ENCODE results near the gene CELSR1.
"Not testable (repeated sequence)": the region's sequence is repeated elsewhere in the genome, so short reads cannot be mapped to it uniquely, and the experiment has no call there.

Gene CELSR1

GRCh38 chr22:46484156-46484860, 53.1 kb downstream of the CELSR1 start:
- no peak for DNase-seq (ENCODE audit: low read depth, low spot score)

- no peak for DNase-seq (ENCODE audit: low read depth, low spot score)
Observed at GRCh38 chr22:46483353-46483752, 54.1 kb downstream of the CELSR1 start.

- DNase-seq (ENCODE audit: low read depth, low spot score), result no peak
Observed at GRCh38 chr22:46482056-46482675, 55.3 kb downstream of the CELSR1 start.

DNA sequence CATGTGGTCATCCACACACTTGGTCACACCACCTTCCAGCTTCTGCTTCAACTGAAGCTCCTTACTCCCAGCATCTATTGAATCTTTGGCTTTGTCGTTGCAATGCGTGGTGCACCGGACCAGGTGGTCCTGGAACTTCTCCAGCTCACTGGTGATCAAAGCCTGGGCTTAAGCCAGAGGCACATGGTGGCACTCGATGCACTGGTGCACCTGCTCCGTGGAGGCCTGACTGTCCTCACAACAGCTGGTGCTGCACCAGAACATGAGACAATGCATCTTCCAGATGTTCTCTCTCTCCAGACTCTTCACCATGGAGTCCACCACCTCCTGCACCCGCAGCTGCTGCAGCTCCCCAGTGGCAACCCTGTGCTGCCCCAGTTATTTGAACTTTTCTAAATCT, 56.0 kb downstream of the CELSR1 start:
- no peak for DNase-seq (ENCODE audit: low read depth, low spot score)

DNA sequence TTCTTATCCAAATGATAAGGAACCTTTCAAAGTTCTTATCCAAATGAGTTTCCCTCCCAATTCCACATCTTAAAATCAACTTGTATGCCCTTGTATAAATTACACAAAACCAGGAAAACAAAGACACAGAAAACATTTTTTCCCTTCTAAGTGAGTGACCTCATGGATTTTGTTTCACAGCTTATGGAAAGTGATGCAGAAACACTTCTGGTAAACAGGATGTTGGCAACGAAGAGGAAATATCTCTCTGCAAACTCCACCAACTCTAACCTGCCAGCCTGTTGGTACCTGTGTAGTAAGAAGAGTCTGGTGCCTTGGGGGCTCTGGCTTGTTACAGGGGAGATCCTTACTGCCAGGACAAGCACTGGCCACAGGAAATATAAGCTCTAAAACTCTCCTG, 57.0 kb downstream of the CELSR1 start:
- no peak for DNase-seq (ENCODE audit: low read depth, low spot score)

DNA sequence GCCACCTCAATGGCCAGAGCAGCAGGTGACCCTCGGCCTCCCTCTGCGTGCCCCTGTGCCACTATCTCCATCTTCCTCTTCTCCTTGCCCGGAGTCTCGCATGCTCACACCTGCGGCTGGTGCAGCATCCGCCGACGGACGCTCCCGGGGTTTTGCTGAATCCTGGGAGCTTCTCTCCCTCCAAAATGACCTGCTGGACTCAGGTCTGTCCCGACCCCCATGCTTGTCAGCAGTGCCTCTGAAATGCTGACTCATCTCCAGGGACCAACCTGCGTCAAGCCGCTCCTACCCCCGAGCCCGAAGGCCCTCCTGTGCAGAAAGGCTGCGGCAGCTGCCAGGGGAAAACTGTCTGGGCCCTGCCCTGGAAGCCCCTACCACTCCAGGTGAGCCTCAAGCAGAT, 58.4 kb downstream of the CELSR1 start:
- no peak for DNase-seq (ENCODE audit: low read depth, low spot score)

DNA sequence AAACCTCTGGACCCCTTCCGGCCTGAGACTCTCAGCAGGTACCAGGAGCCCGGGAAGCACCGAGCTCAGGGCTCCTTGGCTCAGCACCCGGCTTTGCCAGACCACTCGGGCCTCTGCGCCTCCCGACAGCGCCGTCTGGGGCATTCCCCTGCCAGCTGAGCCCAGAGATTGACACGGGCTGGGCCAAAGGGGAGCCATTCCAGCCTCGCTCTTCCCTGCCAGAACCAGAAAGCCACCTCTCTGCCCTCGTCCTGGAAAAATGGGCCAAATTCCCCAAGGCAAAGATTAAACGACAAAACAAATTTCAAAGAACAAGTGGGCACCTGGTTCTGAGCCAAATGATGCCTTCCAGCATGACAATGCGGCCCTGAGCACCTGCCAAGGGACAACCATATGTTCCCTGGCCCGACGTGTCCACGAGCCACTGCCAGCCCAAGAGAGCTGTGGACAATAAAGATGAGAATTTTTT, 59.3 kb downstream of the CELSR1 start:
- no peak for DNase-seq (ENCODE audit: low read depth, low spot score)

DNA sequence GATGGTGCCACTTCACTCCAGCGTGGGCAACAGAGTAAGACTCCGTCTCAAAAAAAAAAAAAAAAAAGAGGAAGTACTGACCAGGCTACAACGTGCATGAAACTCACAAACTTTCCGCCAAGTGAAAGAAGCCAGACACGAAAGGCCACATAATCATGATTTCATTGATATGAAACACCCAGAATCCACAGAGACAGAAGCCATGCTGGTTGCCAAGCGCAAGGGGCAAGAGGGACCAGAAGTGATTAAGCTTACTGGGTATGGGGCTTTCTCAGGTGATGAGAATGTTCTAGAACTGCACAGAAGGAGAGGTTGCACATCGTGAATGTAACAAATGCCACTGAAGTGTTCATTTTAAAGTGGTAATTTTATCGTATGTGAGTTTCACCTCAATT, 60.9 kb downstream of the CELSR1 start:
- no peak for DNase-seq (ENCODE audit: low read depth, low spot score)

- DNase-seq (ENCODE audit: low read depth, low spot score), result no peak
Observed at GRCh38 chr22:46473896-46474557, 63.4 kb downstream of the CELSR1 start.

DNA sequence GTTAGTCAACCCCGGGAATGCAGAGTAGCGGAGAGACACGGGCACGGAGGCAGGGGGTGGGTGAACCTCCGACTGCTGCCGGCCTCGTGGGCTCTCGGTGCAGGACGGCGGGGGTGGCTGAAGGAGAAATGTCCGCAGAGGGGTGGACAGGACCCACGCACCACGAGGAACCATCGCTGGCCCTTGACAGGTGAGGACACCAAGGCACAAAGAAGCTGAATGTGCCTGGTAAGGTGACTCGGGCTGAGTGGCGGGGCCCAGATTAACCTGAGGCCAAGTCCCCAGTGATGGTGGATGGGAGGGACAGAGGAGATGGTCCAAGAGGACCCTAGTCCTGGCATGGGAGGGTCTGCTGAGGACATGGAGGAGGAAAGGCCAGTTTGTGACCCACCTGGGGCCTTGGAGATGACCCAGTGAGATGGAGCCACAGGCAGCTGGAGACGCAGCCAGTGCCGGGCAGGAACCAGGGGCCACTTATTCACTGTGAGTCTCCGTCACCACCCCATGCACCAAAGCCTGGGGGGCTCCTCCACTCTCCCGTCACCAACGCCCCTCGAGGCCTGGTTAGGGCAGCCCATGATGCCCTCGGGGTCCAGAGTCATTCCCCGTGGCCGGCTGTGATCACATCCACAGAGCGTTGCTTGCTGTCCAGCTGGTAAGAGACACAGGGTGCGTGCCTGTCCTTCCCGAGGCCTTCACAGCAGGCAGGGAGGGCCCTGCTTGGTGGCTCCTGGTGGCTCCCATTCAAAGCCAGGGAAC, 64.2 kb downstream of the CELSR1 start:
- no peak for DNase-seq (ENCODE audit: low read depth, low spot score)

DNA sequence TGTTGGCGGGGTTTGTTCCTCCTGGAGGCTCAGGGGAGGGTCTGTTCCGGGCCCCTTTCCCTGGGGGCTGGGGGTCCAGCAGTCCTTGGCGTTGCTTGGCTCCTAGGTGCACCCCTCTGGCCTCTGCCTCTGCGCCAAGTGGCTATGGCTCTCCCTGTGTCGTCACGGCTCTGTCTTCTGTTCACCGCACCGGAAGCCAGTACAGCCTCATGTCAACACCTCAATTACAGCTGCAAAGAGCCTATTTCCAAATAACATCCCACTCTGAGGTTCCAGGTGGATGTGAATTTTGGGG, 64.8 kb downstream of the CELSR1 start:
- no peak for DNase-seq (ENCODE audit: low read depth, low spot score)

GRCh38 chr22:46471901-46472721, 65.3 kb downstream of the CELSR1 start:
- no peak for DNase-seq (ENCODE audit: low read depth, low spot score)

GRCh38 chr22:46471330-46471729, 66.1 kb downstream of the CELSR1 start:
- not testable (repeated sequence) for DNase-seq (ENCODE audit: low read depth, low spot score)

GRCh38 chr22:46469711-46470110, 67.7 kb downstream of the CELSR1 start:
- DNase-seq (ENCODE audit: low read depth, low spot score), result no peak

DNA sequence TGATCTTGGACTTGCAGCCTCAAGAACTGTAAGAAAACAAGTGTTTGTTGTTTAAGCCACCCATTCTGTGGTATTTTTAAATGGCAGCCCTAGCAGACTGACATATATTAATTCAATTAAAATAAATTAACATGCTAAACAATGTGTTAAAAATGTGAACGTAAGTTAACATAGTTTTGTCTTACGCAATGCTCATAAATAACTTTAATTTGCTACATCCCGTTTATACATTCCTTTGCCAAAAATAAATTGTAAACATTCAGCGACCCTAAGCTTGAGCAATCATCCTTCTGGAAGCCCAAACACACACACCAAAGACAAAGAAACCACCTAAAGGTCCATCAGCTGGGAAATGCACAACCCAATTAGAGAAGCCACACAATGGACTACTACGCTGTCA, 70.4 kb downstream of the CELSR1 start:
- no peak for DNase-seq (ENCODE audit: low read depth, low spot score)

DNA sequence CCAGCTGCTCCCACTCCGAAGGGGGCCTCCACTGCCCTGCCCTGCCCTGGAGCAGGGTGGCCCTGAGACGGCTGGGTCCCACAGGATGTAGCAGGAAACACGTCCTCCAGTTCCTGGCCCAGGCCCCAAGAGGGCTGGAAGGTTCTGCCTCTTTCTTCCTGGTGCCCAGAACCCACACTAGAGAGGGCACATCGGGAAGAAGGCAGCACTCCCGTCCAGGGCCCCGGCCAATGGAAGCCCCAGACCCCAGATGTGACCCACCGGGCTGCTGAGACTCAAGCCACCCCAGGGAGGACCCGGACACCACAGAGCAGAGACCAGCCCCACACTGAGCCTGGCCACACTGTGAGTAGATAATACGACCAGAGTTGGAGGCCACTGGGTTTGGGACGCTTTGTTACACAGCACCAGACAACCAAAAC, 71.2 kb downstream of the CELSR1 start:
- no peak for DNase-seq (ENCODE audit: low read depth, low spot score)

DNA sequence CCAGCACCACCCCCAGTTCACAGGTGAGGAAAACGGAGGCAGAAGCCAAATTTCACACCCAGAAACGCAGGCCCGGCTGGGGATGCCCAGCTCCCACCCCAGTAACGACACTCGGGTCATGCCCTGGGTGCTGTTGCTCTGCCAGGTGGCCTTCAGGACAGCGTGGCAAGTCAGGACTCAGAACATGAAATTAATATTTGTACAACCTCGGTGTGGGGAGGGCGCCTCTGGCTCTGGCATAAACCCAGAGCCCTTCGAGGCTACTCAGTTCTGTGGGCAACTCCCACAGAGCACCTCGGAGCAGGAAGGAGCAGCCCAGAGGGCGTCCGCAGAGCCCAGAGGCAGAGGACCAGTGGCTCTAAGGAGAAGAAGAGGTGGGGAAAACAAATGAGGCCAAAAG, 71.6 kb downstream of the CELSR1 start:
- no peak for DNase-seq (ENCODE audit: low read depth, low spot score)

DNA sequence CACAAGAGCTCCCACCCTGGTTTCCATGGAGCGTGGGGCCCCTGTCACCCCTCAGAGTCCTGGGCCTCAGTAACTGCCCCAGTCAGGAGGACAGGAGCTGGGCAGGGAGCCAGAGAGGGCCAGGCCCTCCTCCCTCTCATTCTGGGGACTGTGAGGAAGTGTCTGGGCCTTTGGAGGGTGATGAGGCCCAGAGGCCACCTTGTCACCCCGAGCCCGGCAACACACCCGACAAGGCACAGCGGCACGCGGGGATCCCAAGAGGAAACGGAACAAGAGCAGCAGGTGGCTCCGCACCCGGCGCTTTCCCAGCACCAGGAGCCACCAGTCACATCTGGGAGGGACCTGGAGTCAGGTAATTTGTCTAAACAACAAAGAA, 72.1 kb downstream of the CELSR1 start:
- no peak for DNase-seq (ENCODE audit: low read depth, low spot score)

DNA sequence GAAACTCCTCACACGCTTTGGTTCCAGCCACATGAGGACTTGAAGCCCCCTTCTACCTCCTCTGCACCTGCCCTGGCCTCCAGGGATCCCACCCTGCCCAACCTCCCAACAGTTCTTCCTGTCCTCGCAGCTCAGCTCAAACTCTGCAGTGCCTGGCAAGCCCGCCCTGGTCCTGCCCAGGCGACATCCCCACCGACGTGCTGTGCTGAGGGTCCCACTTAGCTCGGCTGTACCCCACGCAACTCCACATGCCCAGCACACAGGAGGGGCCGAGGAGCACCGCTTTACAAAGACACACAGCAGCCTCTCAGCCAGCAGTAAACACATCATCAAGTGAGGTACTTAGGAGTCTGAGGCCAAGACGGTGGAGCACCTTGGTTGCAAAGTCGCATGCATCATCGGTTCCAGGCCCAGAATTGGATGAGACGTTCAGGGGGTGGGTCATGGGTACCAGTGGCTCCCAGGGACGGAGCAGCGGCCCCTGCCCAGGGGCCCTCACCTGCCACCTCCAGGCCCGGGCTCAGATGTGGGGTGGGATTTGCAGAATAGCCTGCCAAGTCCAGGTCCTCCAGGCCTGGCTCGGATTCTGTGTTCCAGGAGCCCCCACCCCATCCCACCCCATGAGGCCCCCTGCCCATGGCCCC, 72.6 kb downstream of the CELSR1 start:
- no peak for DNase-seq (ENCODE audit: low read depth, low spot score)

- DNase-seq (ENCODE audit: low read depth, low spot score), result no peak
Observed at GRCh38 chr22:46464296-46464695, 73.1 kb downstream of the CELSR1 start.

Measured in iPS DF 19.7 (cell line).